Activated CD8-positive, alpha-beta T cell treated with anti-CD3 and anti-CD28 coated beads for 36 hours (primary cell): Measurements from ENCODE around the gene SKIC3. TPM values are rescaled to one million over a fixed set of nuclear protein-coding genes. Genes with fewer than 3 reads are reported as not detected.

Source experiments
- ATAC-seq: fragments of 200-7000 bp; cut with Tn5 transposase; one replicate; pipeline ENCODE4 v1.10.0; 2021; ENCODE audit warnings: mild to moderate bottlenecking, moderate library complexity
- CTCF ChIA-PET: fragments of 350-600 bp; sonication (Branson Sonifier 250); formaldehyde crosslinking; loops from one replicate; lab custom pipeline; 2021; ENCODE audit warnings: antibody characterized with exemption; lab: Charles Lee
- POLR2A ChIA-PET: fragments of 350-600 bp; sonication (Branson Sonifier 250); formaldehyde crosslinking; loops from one replicate; lab custom pipeline; 2021; ENCODE audit warnings: antibody characterized with exemption; lab: Charles Lee
- DNase-seq: peaks from one replicate; pipeline ENCODE4 v3.0.0-alpha.2; 2020
- H3K27ac Mint-ChIP-seq: one replicate; pipeline ENCODE4 v1.8.0; 2021; ENCODE audit warnings: mild to moderate bottlenecking, mixed read lengths
- H3K27me3 Mint-ChIP-seq: one replicate; pipeline ENCODE4 v1.8.0; 2021; ENCODE audit warnings: mixed read lengths
- H3K36me3 Mint-ChIP-seq: one replicate; pipeline ENCODE4 v1.8.0; 2021; ENCODE audit warnings: low read depth, mixed read lengths
- H3K4me1 Mint-ChIP-seq: one replicate; pipeline ENCODE4 v1.8.0; 2021; ENCODE audit warnings: low read depth, mixed read lengths
- H3K4me3 Mint-ChIP-seq: one replicate; pipeline ENCODE4 v1.8.0; 2021; ENCODE audit warnings: mild to moderate bottlenecking, moderate library complexity, mixed read lengths
- H3K9me3 Mint-ChIP-seq: one replicate; pipeline ENCODE4 v1.8.0; 2021; ENCODE audit warnings: mixed read lengths
- intact Hi-C: fragments of 100-400 bp; cut with micrococcal nuclease; formaldehyde crosslinking; loops from one replicate; pipeline ENCODE4 v1.10.0; 2022
- total RNA-seq, 2 experiments: library from RNA; stranded (reverse); gene quantifications; one replicate each; pipeline ENCODE4 v1.2.3, GENCODE V29; 2021
- TF ChIP-seq, protein P1 (sequence below): fragments of 200-600 bp; IDR thresholded peaks from one replicate; pipeline ENCODE4 v1.8.0; 2022; ENCODE audit warnings: antibody characterized with exemption, mild to moderate bottlenecking

SKIC3 gene
- total RNA-seq, 2 experiments from 2014 or later, result 68.2 to 70.0 TPM

DNA sequence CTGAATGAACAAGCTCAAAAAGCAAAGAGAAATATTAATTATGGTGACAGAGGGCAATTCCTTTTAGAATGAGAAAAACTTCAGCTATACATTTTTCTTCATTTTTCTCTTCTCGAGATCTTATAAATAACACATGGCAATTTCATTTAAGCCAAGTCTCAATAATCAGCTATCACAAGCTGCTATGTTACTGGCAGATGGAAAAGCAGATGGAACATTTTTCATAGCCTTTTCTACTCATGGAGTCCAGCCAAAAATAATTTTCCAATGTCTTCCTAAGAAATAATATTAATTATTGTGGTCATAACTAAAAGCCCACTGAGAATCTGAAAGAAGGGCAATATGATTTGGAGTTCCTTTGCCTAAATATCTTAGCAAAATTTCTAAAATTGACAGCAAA, 35.6 kb downstream of the SKIC3 start:
- no peak overlapping the region for H3K27ac Mint-ChIP-seq
- ATAC-seq, result no peak
- H3K4me1 Mint-ChIP-seq, result no peaks in the 10 kb centered on the region
- H3K27me3 Mint-ChIP-seq, result no peaks in the 10 kb centered on the region
- no peaks in the 10 kb centered on the region for H3K9me3 Mint-ChIP-seq
- ChIA-PET POLR2A (interaction anchor here (1.0 kb wide), 1 partner anchor 15 kb away, joined by 5 read pairs; no protein-coding TSS in a partner anchor), CTCF (no interaction called here)
- no peak overlapping the region for H3K4me3 Mint-ChIP-seq
- TF ChIP-seq, protein P1, sequence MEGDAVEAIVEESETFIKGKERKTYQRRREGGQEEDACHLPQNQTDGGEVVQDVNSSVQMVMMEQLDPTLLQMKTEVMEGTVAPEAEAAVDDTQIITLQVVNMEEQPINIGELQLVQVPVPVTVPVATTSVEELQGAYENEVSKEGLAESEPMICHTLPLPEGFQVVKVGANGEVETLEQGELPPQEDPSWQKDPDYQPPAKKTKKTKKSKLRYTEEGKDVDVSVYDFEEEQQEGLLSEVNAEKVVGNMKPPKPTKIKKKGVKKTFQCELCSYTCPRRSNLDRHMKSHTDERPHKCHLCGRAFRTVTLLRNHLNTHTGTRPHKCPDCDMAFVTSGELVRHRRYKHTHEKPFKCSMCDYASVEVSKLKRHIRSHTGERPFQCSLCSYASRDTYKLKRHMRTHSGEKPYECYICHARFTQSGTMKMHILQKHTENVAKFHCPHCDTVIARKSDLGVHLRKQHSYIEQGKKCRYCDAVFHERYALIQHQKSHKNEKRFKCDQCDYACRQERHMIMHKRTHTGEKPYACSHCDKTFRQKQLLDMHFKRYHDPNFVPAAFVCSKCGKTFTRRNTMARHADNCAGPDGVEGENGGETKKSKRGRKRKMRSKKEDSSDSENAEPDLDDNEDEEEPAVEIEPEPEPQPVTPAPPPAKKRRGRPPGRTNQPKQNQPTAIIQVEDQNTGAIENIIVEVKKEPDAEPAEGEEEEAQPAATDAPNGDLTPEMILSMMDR, result no peak
- H3K36me3 Mint-ChIP-seq, result peaks cover 28% of the 10 kb centered on the region
- intact Hi-C loops, result no loop called here
- DNase-seq, result no peak

DNA sequence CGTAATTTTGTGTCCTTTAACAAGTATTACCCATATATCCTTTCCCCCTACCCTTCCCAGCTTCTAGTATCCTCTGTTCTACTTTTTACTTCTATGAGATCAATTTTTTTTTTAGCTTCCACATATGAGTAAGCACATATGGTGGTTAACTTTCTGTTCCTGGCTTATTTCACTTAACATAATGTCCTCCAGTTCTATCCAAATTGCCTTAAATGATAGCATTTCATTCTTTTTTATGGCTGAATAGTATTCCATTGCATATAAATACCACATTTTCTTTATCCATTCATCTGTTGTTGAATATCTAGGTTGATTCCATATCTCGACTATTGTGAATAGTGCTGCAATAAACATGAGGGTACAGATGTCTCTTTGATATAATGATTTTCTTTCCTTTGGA, 36.4 kb downstream of the SKIC3 start:
- no peak for ATAC-seq
- CTCF ChIA-PET, result no interaction called here
- intact Hi-C loops, result no loop called here
- no peaks in the 10 kb centered on the region for H3K27me3 Mint-ChIP-seq
- no peak overlapping the region for H3K27ac Mint-ChIP-seq
- no peaks in the 10 kb centered on the region for H3K9me3 Mint-ChIP-seq
- peaks cover 28% of the 10 kb centered on the region for H3K36me3 Mint-ChIP-seq
- POLR2A ChIA-PET, result no interaction called here
- H3K4me1 Mint-ChIP-seq, result no peaks in the 10 kb centered on the region
- TF ChIP-seq, protein P1, result no peak
- DNase-seq, result no peak
- H3K4me3 Mint-ChIP-seq, result no peak overlapping the region

DNA sequence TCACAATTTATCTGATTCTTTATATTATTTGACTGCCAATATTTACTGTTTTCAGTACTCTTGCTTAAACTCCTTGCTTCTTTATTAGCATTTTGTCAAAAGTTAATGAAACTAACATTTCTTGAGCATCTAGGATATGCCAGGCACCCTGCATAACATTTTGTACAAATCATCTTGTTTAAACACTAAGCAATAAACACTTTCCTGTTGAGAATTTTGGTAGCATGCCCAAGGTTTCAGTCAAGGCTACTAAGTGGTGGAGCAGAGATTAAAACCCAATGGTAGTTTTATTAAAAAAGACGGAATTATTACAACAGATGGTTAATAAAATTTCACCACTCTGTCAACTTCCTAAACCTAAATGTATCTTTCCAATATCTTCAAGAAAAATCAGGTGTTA, 43.2 kb downstream of the SKIC3 start:
- CTCF ChIA-PET, result no interaction called here
- TF ChIP-seq, protein P1, result no peak
- ATAC-seq (no peak), DNase-seq (no peak)
- POLR2A ChIA-PET, result no interaction called here
- no peaks in the 10 kb centered on the region for H3K9me3 Mint-ChIP-seq
- no peak overlapping the region for H3K4me3 Mint-ChIP-seq
- peaks cover 31% of the 10 kb centered on the region for H3K36me3 Mint-ChIP-seq
- no peaks in the 10 kb centered on the region for H3K4me1 Mint-ChIP-seq
- H3K27me3 Mint-ChIP-seq, result no peaks in the 10 kb centered on the region
- intact Hi-C loops, result no loop called here
- H3K27ac Mint-ChIP-seq, result no peak overlapping the region

DNA sequence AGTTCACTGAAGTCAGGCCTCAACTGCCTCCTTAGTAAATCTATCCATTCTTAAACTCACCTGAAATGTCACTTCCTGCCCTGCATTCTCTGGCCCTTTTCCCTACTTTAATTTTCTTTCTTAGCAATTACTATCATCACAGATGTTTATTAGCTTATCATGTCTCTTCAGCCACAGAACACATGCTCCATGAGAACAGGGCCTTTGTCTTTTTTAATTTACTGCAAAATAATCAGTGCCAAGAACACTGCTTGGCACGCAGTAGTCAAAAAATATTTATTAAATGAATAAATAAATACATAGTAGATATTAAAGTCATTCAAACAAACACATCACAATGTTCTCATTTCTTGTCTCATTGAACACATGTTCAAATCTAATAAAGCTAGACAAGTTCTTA, 46.2 kb downstream of the SKIC3 start:
- Mint-ChIP-seq H3K4me3 (no peak overlapping the region), H3K4me1 (no peaks in the 10 kb centered on the region), H3K9me3 (no peaks in the 10 kb centered on the region), H3K27ac (peak overlapping the region; percentile 16), H3K36me3 (peaks cover 35% of the 10 kb centered on the region), H3K27me3 (no peaks in the 10 kb centered on the region)
- ATAC-seq, result no peak
- intact Hi-C loops, result no loop called here
- POLR2A ChIA-PET, result no interaction called here
- CTCF ChIA-PET, result interaction anchor here (0.8 kb wide), 1 partner anchor 36 kb away, joined by 3 read pairs; no protein-coding TSS in a partner anchor
- TF ChIP-seq, protein P1, result no peak
- DNase-seq, result no peak

Other genes starting within 250 kb of the SKIC3 start
- gene FAM81B, start 163.6 kb downstream of the SKIC3 start, total RNA-seq, result not detected
- 1 to 10 TPM; 4.9 to 5.0 TPM for gene ARSK, start 124 bp upstream of the SKIC3 start, total RNA-seq
- under 1 TPM; 0.45 to 0.76 TPM for gene GPR150, start 65.1 kb upstream of the SKIC3 start, total RNA-seq
- 1 to 10 TPM; 9.2 to 9.8 TPM for gene RFESD, start 91.8 kb upstream of the SKIC3 start, total RNA-seq
- gene SPATA9, start 128.0 kb upstream of the SKIC3 start, total RNA-seq, result not detected
- gene RHOBTB3, start 176.4 kb upstream of the SKIC3 start, total RNA-seq, result 1 to 10 TPM in 1 of 2 experiments, under 1 TPM in 1; 0.50 to 1.1 TPM